ENCODE data around the gene TNNC1.

DNA sequence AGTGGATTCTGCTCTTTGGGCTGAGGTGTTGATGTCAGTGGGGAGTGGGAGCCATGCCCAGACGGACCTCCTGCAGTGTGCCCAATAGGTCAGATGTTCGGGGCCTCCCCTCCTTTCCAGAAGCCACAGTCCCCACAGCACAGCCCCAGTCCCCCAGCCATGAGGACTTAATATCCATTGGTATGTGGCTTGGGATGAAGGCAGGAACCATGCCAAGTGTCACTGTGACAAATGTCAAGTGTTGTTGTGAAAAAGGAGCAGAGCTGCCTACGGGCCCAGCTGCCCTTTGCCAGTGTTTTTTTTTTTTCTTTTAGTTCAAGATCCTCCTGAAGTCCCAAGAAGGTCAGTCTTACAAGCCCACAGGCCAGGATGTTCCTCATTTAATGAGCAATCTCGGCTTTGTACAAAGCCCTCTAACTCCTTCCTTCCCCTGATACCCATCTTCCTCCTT lies 21.1 kb downstream of the TNNC1 start:
- TF ChIP-seq, protein P1, sequence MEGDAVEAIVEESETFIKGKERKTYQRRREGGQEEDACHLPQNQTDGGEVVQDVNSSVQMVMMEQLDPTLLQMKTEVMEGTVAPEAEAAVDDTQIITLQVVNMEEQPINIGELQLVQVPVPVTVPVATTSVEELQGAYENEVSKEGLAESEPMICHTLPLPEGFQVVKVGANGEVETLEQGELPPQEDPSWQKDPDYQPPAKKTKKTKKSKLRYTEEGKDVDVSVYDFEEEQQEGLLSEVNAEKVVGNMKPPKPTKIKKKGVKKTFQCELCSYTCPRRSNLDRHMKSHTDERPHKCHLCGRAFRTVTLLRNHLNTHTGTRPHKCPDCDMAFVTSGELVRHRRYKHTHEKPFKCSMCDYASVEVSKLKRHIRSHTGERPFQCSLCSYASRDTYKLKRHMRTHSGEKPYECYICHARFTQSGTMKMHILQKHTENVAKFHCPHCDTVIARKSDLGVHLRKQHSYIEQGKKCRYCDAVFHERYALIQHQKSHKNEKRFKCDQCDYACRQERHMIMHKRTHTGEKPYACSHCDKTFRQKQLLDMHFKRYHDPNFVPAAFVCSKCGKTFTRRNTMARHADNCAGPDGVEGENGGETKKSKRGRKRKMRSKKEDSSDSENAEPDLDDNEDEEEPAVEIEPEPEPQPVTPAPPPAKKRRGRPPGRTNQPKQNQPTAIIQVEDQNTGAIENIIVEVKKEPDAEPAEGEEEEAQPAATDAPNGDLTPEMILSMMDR (IDR thresholded peaks at IDR 0.05; ENCODE audit: poor library complexity, severe bottlenecking): no peak
- TF ChIP-seq RAD21 (conservative IDR thresholded peaks at IDR 0.05) (no peak), TAF1 (IDR thresholded peaks at IDR 0.05; ENCODE audit: low read depth) (no peak), REST (IDR thresholded peaks at IDR 0.05; ENCODE audit: borderline replicate concordance) (no peak), EZH2 (IDR thresholded peaks at IDR 0.05; ENCODE audit: borderline replicate concordance, insufficient read depth, low read length, poor library complexity, severe bottlenecking) (no peak), POLR2AphosphoS5 (IDR thresholded peaks at IDR 0.05) (no peak), EP300 (conservative IDR thresholded peaks at IDR 0.05; ENCODE audit: poor library complexity, severe bottlenecking) (no peak), MXI1 (conservative IDR thresholded peaks at IDR 0.05; ENCODE audit: poor library complexity, severe bottlenecking) (no peak), SMC3 (conservative IDR thresholded peaks at IDR 0.05; ENCODE audit: poor library complexity) (no peak)

Measured in neural cell (in vitro differentiated cells).